Osteocyte (in vitro differentiated cells): ENCODE measurements around the gene MRPL10. TPM values are rescaled to one million over a fixed set of nuclear protein-coding genes. Genes with fewer than 3 reads are reported as not detected.

ENCODE experiments used
- DNase-seq: peaks from one replicate; pipeline ENCODE4 v3.0.0; 2021; ENCODE audit warnings: mixed read lengths; ENCODE audit not compliant: unreplicated experiment; ENCODE audit errors: extremely low spot score
- H3K27ac Mint-ChIP-seq: one replicate; pipeline ENCODE4 v1.8.0; 2021; ENCODE audit warnings: mild to moderate bottlenecking, mixed read lengths; ENCODE audit not compliant: unreplicated experiment
- H3K27me3 Mint-ChIP-seq: one replicate; pipeline ENCODE4 v1.8.0; 2021; ENCODE audit warnings: mixed read lengths; ENCODE audit not compliant: unreplicated experiment
- H3K36me3 Mint-ChIP-seq: one replicate; pipeline ENCODE4 v1.8.0; 2021; ENCODE audit warnings: mixed read lengths; ENCODE audit not compliant: unreplicated experiment
- H3K4me1 Mint-ChIP-seq: one replicate; pipeline ENCODE4 v1.8.0; 2021; ENCODE audit warnings: mixed read lengths; ENCODE audit not compliant: unreplicated experiment
- H3K4me3 Mint-ChIP-seq: one replicate; pipeline ENCODE4 v1.8.0; 2021; ENCODE audit warnings: mild to moderate bottlenecking, moderate library complexity, mixed read lengths; ENCODE audit not compliant: unreplicated experiment
- H3K9me3 Mint-ChIP-seq: one replicate; pipeline ENCODE4 v1.8.0; 2021; ENCODE audit warnings: mixed read lengths; ENCODE audit not compliant: unreplicated experiment
- CTCF ChIP-seq: fragments of 200-600 bp; sonication (generic); IDR thresholded peaks from 2 replicates; pipeline ENCODE4 v1.5.0; 2021; ENCODE audit warnings: antibody characterized with exemption, mild to moderate bottlenecking, moderate library complexity
- total RNA-seq: library from RNA; stranded (reverse); gene quantifications from 2 replicates; pipeline ENCODE4 v1.2.1, GENCODE V29; 2021

Gene MRPL10
- total RNA-seq, 1 donor from 2014 or later: 41.8 TPM

GRCh38 chr17:47821031-47821423 lies 10.3 kb downstream of the MRPL10 start:
- Mint-ChIP-seq H3K27ac (peak overlapping the region; percentile 84), H3K4me3 (peak overlapping the region; percentile 98), H3K4me1 (peaks cover 23% of the 10 kb centered on the region), H3K9me3 (no peaks in the 10 kb centered on the region), H3K36me3 (peaks cover 15% of the 10 kb centered on the region), H3K27me3 (no peaks in the 10 kb centered on the region)
- no peak for TF ChIP-seq CTCF
- DNase-seq: no peak

GRCh38 chr17:47820033-47820789 lies 11.1 kb downstream of the MRPL10 start:
- no peaks in the 10 kb centered on the region for H3K9me3 Mint-ChIP-seq
- no peak for DNase-seq
- H3K4me3 Mint-ChIP-seq: peak overlapping the region; percentile 98
- H3K4me1 Mint-ChIP-seq: peaks cover 23% of the 10 kb centered on the region
- no peaks in the 10 kb centered on the region for H3K27me3 Mint-ChIP-seq
- peaks cover 15% of the 10 kb centered on the region for H3K36me3 Mint-ChIP-seq
- no peak for TF ChIP-seq CTCF
- H3K27ac Mint-ChIP-seq: no peak overlapping the region

GRCh38 chr17:47819475-47819874 lies 11.9 kb downstream of the MRPL10 start:
- Mint-ChIP-seq H3K36me3 (peaks cover 17% of the 10 kb centered on the region), H3K4me3 (no peak overlapping the region), H3K27me3 (no peaks in the 10 kb centered on the region), H3K4me1 (peaks cover 23% of the 10 kb centered on the region), H3K9me3 (no peaks in the 10 kb centered on the region), H3K27ac (no peak overlapping the region)
- no peak for DNase-seq
- no peak for TF ChIP-seq CTCF

- peaks cover 23% of the 10 kb centered on the region for H3K4me1 Mint-ChIP-seq
- DNase-seq: no peak
- no peaks in the 10 kb centered on the region for H3K9me3 Mint-ChIP-seq
- no peak for TF ChIP-seq CTCF
- peaks cover 15% of the 10 kb centered on the region for H3K36me3 Mint-ChIP-seq
- no peak overlapping the region for H3K4me3 Mint-ChIP-seq
- H3K27ac Mint-ChIP-seq: no peak overlapping the region
- no peaks in the 10 kb centered on the region for H3K27me3 Mint-ChIP-seq
Measured at GRCh38 chr17:47818002-47818695, 13.2 kb downstream of the MRPL10 start.

- Mint-ChIP-seq H3K4me1 (peaks cover 16% of the 10 kb centered on the region), H3K4me3 (no peak overlapping the region), H3K9me3 (no peaks in the 10 kb centered on the region), H3K27me3 (no peaks in the 10 kb centered on the region), H3K27ac (no peak overlapping the region), H3K36me3 (peaks cover 17% of the 10 kb centered on the region)
- DNase-seq: no peak
- no peak for TF ChIP-seq CTCF
Measured at GRCh38 chr17:47816947-47817346, 14.4 kb downstream of the MRPL10 start.
